GM12872 (cell line): ENCODE results near the gene NCAM1.

Experiments
- CTCF ChIP-seq: IDR thresholded peaks from 3 replicates; pipeline ENCODE4 v1.5.1; 2011; ENCODE audit warnings: low read depth, mild to moderate bottlenecking, low read length, moderate library complexity; ENCODE audit not compliant: insufficient read depth

The NCAM1 gene

GRCh38 chr11:112961146-112961668, at the start of gene NCAM1:
Gene NCAM1, plus strand, starts transcription at chr11:112961420.
- no peak for TF ChIP-seq CTCF

GRCh38 chr11:112922606-112923005, 38.6 kb upstream of the NCAM1 start:
- TF ChIP-seq CTCF = no peak

GRCh38 chr11:112925516-112926310, 35.5 kb upstream of the NCAM1 start:
- TF ChIP-seq CTCF = no peak

- no peak for TF ChIP-seq CTCF
Measured at GRCh38 chr11:112928136-112928535, 33.1 kb upstream of the NCAM1 start.

- TF ChIP-seq CTCF = no peak
Measured at GRCh38 chr11:112929432-112929831, 31.8 kb upstream of the NCAM1 start.

GRCh38 chr11:112931703-112932102, 29.5 kb upstream of the NCAM1 start:
- TF ChIP-seq CTCF = no peak

- no peak for TF ChIP-seq CTCF
Measured at GRCh38 chr11:112932593-112932992, 28.6 kb upstream of the NCAM1 start.
